A549 (cell line): Measurements from ENCODE around the gene MRPS6.

Experiments used
- CTCF ChIP-seq: fragments of >200 bp; sonication (Bioruptor Twin); formaldehyde crosslinking; IDR thresholded peaks from 3 replicates; pipeline ENCODE4 v1.5.1; 2016
- EHMT2 ChIP-seq: fragments of 200-600 bp; sonication (generic); IDR thresholded peaks from 2 replicates; pipeline ENCODE4 v1.6.1; 2016; ENCODE audit warnings: antibody characterized with exemption, low read depth, mild to moderate bottlenecking, moderate library complexity
- EP300 ChIP-seq, 2 experiments: fragments of >200 bp; sonication (Bioruptor Twin); formaldehyde crosslinking; IDR thresholded peaks; 2 replicates in 1 of 2; 3 replicates in 1 of 2; pipeline ENCODE4 v1.6.1; 2016 to 2017
- HDAC2 ChIP-seq: fragments of 200-600 bp; sonication (generic); IDR thresholded peaks from 2 replicates; pipeline ENCODE4 v1.6.1; 2016
- JUN ChIP-seq, 2 experiments: fragments of >200 bp; sonication (Bioruptor Twin); formaldehyde crosslinking; IDR thresholded peaks; 2 replicates in 1 of 2; 3 replicates in 1 of 2; pipeline ENCODE4 v1.6.1; 2016 to 2017
- MAFK ChIP-seq: fragments of 450-650 bp; IDR thresholded peaks from 2 replicates; pipeline ENCODE4 v1.6.1; 2014; ENCODE audit not compliant: partially characterized antibody
- MYC ChIP-seq: IDR thresholded peaks from 2 replicates; pipeline ENCODE4 v1.6.1; 2012; ENCODE audit warnings: mild to moderate bottlenecking, inconsistent platforms, low read length, improper control_type of control experiment, borderline replicate concordance
- NPAS2 ChIP-seq: fragments of 250-450 bp; sonication (Bioruptor Pico); IDR thresholded peaks from 2 replicates; pipeline ENCODE4 v1.8.0; 2022; ENCODE audit warnings: mild to moderate bottlenecking, moderate library complexity, borderline replicate concordance
- NR3C1 ChIP-seq: fragments of >200 bp; sonication (Bioruptor Twin); formaldehyde crosslinking; IDR thresholded peaks from 3 replicates; pipeline ENCODE4 v1.6.1; 2017
- POLR2A ChIP-seq: IDR thresholded peaks from 2 replicates; pipeline ENCODE4 v1.6.1; 2012; ENCODE audit warnings: mild to moderate bottlenecking, low read length
- POLR2AphosphoS2 ChIP-seq: conservative IDR thresholded peaks from 2 replicates; pipeline ENCODE4 v1.6.1; 2012; ENCODE audit warnings: low read length, improper control_type of control experiment, inconsistent platforms
- RFX5 ChIP-seq: fragments of 450-650 bp; IDR thresholded peaks from 2 replicates; pipeline ENCODE4 v1.7.1; 2014; ENCODE audit warnings: antibody characterized with exemption, mild to moderate bottlenecking, moderate library complexity
- TFCP2L1 ChIP-seq: fragments of 250-450 bp; sonication (Bioruptor Pico); IDR thresholded peaks from 2 replicates; pipeline ENCODE4 v1.5.0; 2021; ENCODE audit warnings: mild to moderate bottlenecking

GRCh38 chr21:34071683-34072082 lies 1.7 kb upstream of the MRPS6 start:
- TF ChIP-seq CTCF = no peak
- TF ChIP-seq NR3C1 = no peak
- TF ChIP-seq HDAC2 = no peak
- no peak for TF ChIP-seq TFCP2L1 (CRISPR knock-in tag)
- no peak for TF ChIP-seq EHMT2
- no peak for TF ChIP-seq POLR2AphosphoS2
- TF ChIP-seq MAFK = no peak
- no peak for TF ChIP-seq RFX5
- no peak for TF ChIP-seq NPAS2 (CRISPR knock-in tag)
- TF ChIP-seq POLR2A = no peak
- no peak for TF ChIP-seq EP300 (IDR thresholded peaks at IDR 0.05)
- no peak for TF ChIP-seq MYC
- TF ChIP-seq JUN (IDR thresholded peaks at IDR 0.05) = no peak
